A549 (cell line): ENCODE measurements around the gene ARHGAP42. TPM values are rescaled to one million over a fixed set of nuclear protein-coding genes. Genes with fewer than 3 reads are reported as not detected.

ENCODE experiments used
- ATAC-seq, 2 experiments: fragments of 200-7000 bp in 1 of 2; fragments of >200 bp in 1 of 2; cut with Nextera tagmentation in 1 of 2; cut with Tn5 transposase in 1 of 2; 3 replicates each; pipeline versions ENCODE4 v1.8.0 to v1.9.1; 2018 to 2020; ENCODE audit warnings: mild to moderate bottlenecking in 1 of 2, moderate library complexity in 1 of 2
- CTCF ChIA-PET: fragments of 300-600 bp; sonication (Branson Sonifier 250); formaldehyde crosslinking; extraction: SDS; loops from one replicate; lab custom pipeline; 2021; ENCODE audit warnings: antibody characterized with exemption, inconsistent platforms; lab: Yijun Ruan, JAX
- POLR2A ChIA-PET: fragments of 350-600 bp; formaldehyde crosslinking; extraction: SDS; loops from one replicate; lab custom pipeline; 2021; ENCODE audit warnings: antibody characterized with exemption, inconsistent platforms; lab: Yijun Ruan, JAX
- DNase-seq, 2 experiments: peaks; one replicate each; pipeline versions ENCODE4 v3.0.0 to v3.0.0-alpha.2; 2011 to 2016; ENCODE audit warnings: low read depth in 1 of 2, low spot score in 1 of 2
- FAIRE-seq: peaks from 2 replicates; lab custom pipeline; 2011; peaks lifted over from hg19 to GRCh38; lab: Jason Lieb, UNC
- H3K27ac ChIP-seq, 2 experiments: fragments of >200 bp; sonication (Bioruptor Twin); formaldehyde crosslinking; 3 replicates each; pipeline ENCODE4 v1.5.1; 2016 to 2017
- H3K4me1 ChIP-seq: fragments of >200 bp; sonication (Bioruptor Twin); formaldehyde crosslinking; 3 replicates; pipeline ENCODE4 v1.6.1; 2016
- H3K4me2 ChIP-seq: fragments of >200 bp; sonication (Bioruptor Twin); formaldehyde crosslinking; 3 replicates; pipeline ENCODE4 v1.6.1; 2016
- H3K4me3 ChIP-seq: fragments of >200 bp; sonication (Bioruptor Twin); formaldehyde crosslinking; 3 replicates; pipeline ENCODE4 v1.5.1; 2016
- H3K9me3 ChIP-seq: fragments of >200 bp; sonication (Bioruptor Twin); formaldehyde crosslinking; 3 replicates; pipeline ENCODE4 v1.6.1; 2016
- CEBPB ChIP-seq, 2 experiments: fragments of >200 bp in 1 of 2; sonication (Bioruptor Twin) in 1 of 2; formaldehyde crosslinking in 1 of 2; IDR thresholded peaks; 2 replicates each; pipeline ENCODE4 v1.6.1; 2012 to 2016
- EHF ChIP-seq: fragments of 250-450 bp; sonication (Bioruptor Pico); IDR thresholded peaks from 2 replicates; pipeline ENCODE4 v1.5.0; 2020; ENCODE audit warnings: mild to moderate bottlenecking
- ESRRA ChIP-seq: fragments of 150-350 bp; IDR thresholded peaks from 2 replicates; pipeline ENCODE4 v1.6.1; 2014; ENCODE audit warnings: mild to moderate bottlenecking, low read length, borderline replicate concordance
- HEYL ChIP-seq: fragments of 250-450 bp; sonication (Bioruptor Pico); IDR thresholded peaks from 2 replicates; pipeline ENCODE4 v1.8.0; 2021; ENCODE audit warnings: mild to moderate bottlenecking, moderate library complexity
- HOXA7 ChIP-seq: fragments of 250-450 bp; sonication (Bioruptor Pico); IDR thresholded peaks from 2 replicates; pipeline ENCODE4 v1.5.0; 2020; ENCODE audit warnings: mild to moderate bottlenecking, moderate library complexity
- HOXB13 ChIP-seq: fragments of 250-450 bp; sonication (Bioruptor Pico); IDR thresholded peaks from 2 replicates; pipeline ENCODE4 v1.5.0; 2020; ENCODE audit warnings: low read depth, mild to moderate bottlenecking, moderate library complexity
- HOXB5 ChIP-seq: fragments of 250-450 bp; sonication (Bioruptor Pico); IDR thresholded peaks from 2 replicates; pipeline ENCODE4 v1.5.0; 2020; ENCODE audit warnings: mild to moderate bottlenecking, moderate library complexity
- JUN ChIP-seq, 2 experiments: fragments of >200 bp; sonication (Bioruptor Twin); formaldehyde crosslinking; IDR thresholded peaks; 2 replicates in 1 of 2; 3 replicates in 1 of 2; pipeline ENCODE4 v1.6.1; 2016 to 2017
- JUNB ChIP-seq: fragments of >200 bp; sonication (Bioruptor Twin); formaldehyde crosslinking; IDR thresholded peaks from 2 replicates; pipeline ENCODE4 v1.6.1; 2016
- KDM1A ChIP-seq: fragments of 200-600 bp; sonication (generic); IDR thresholded peaks from 2 replicates; pipeline ENCODE4 v1.6.1; 2016; ENCODE audit warnings: low read depth, mild to moderate bottlenecking
- KDM5A ChIP-seq: fragments of 200-600 bp; sonication (generic); IDR thresholded peaks from 2 replicates; pipeline ENCODE4 v1.6.1; 2016; ENCODE audit warnings: antibody characterized with exemption, mild to moderate bottlenecking
- MAZ ChIP-seq: fragments of 150-350 bp; IDR thresholded peaks from 2 replicates; pipeline ENCODE4 v1.6.1; 2014; ENCODE audit warnings: antibody characterized with exemption, low read depth, low read length, borderline replicate concordance
- MYC ChIP-seq: IDR thresholded peaks from 2 replicates; pipeline ENCODE4 v1.6.1; 2012; ENCODE audit warnings: mild to moderate bottlenecking, inconsistent platforms, low read length, improper control_type of control experiment, borderline replicate concordance
- RAD21 ChIP-seq, 2 experiments: fragments of >200 bp in 1 of 2; sonication (Bioruptor Twin) in 1 of 2; formaldehyde crosslinking in 1 of 2; IDR thresholded peaks in 1 of 2; conservative IDR thresholded peaks in 1 of 2; 2 replicates in 1 of 2; 3 replicates in 1 of 2; pipeline ENCODE4 v1.6.1; 2012 to 2018; ENCODE audit warnings: inconsistent platforms in 1 of 2
- RFX5 ChIP-seq: fragments of 450-650 bp; IDR thresholded peaks from 2 replicates; pipeline ENCODE4 v1.7.1; 2014; ENCODE audit warnings: antibody characterized with exemption, mild to moderate bottlenecking, moderate library complexity
- ZC3H11A ChIP-seq: fragments of 450-650 bp; IDR thresholded peaks from 2 replicates; pipeline ENCODE4 v1.6.1; 2014; ENCODE audit warnings: antibody characterized with exemption, mild to moderate bottlenecking
- ZFP36 ChIP-seq: fragments of 450-650 bp; IDR thresholded peaks from 2 replicates; pipeline ENCODE4 v1.6.1; 2014; ENCODE audit warnings: borderline replicate concordance; ENCODE audit not compliant: partially characterized antibody
- ZSCAN20 ChIP-seq: fragments of 250-450 bp; sonication (Bioruptor Pico); IDR thresholded peaks from 2 replicates; pipeline ENCODE4 v1.8.0; 2022; ENCODE audit warnings: mild to moderate bottlenecking, moderate library complexity
- WGBS: methylation state at CpG from one replicate; pipeline ENCODE4 v1.1.6; 2017; ENCODE audit errors: missing lambda C conversion rate; 5-methylcytosine and 5-hydroxymethylcytosine counted together
- polyA plus RNA-seq, 4 experiments: library from polyadenylated mRNA; depleted of rRNA in 3 of 4; stranded (reverse); fragments of >200 nt; fragmentation: RNase III in 1 of 4; extraction: RNeasy Plus Mini Kit Qiagen cat#74134 plus additional on column Dnase treatment in 1 of 4; gene quantifications; 2 replicates in 3 of 4; 3 replicates in 1 of 4; pipeline ENCODE4 v1.2.3, GENCODE V29; 2011 to 2017
- TF ChIP-seq, protein P1 (sequence below): fragments of 450-650 bp; IDR thresholded peaks from 2 replicates; pipeline ENCODE4 v1.6.1; 2014; ENCODE audit warnings: antibody characterized with exemption
- TF ChIP-seq, protein P2 (sequence below): fragments of 150-350 bp; IDR thresholded peaks from 2 replicates; pipeline ENCODE4 v1.6.1; 2014; ENCODE audit warnings: low read depth, mild to moderate bottlenecking, low read length
- TF ChIP-seq, protein P3 (sequence below): fragments of 250-450 bp; sonication (Bioruptor Pico); IDR thresholded peaks from 2 replicates; pipeline ENCODE4 v1.5.0; 2021; ENCODE audit warnings: mild to moderate bottlenecking, moderate library complexity, borderline replicate concordance

The ARHGAP42 gene
- polyA plus RNA-seq, 2 of the 4 experiments (the other 2 are of a cell fraction), result 5.1 to 17.0 TPM

DNA sequence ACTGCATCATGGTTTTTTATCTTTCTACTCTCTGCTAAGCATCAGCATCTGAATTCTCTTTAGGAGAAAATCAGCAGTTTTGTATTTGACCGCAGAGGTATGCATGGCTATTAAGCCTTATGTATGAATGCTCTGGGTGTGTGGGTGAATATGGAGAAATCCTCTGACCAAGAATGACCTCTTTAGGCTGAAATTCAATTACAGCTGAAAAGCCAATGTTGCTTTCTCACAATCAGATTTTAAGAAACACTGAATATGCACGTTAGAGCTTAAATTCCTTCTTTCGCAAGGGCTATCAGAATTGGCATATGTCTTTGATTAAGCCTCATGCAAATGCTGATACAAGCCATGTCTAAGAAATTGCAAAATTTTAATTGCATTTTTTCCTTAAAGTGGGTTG lies 43.2 kb downstream of the ARHGAP42 start (continued):
- TF ChIP-seq MAZ, result no peak
- TF ChIP-seq HEYL (CRISPR knock-in tag), result no peak

DNA sequence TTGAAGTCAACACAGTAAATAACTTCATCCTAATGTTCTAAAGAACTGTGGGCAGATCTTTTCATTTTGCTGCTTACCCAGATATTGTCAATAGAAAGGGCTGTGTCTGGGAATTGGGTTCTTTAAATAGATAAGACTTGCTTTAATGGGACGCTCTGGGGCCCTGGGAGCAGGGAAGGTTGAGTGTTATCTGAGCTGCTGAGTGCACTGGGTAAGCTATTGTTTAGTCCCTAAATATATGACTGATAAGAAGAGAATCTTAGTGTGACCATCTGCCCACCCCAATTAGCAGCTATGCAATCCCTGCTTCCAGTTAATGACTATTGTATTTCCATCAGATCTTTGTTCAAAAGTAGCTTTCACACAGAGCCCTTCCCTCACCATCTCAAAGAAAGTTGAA lies 44.4 kb downstream of the ARHGAP42 start:
- no peak overlapping the region for H3K27ac ChIP-seq
- TF ChIP-seq, protein P1, sequence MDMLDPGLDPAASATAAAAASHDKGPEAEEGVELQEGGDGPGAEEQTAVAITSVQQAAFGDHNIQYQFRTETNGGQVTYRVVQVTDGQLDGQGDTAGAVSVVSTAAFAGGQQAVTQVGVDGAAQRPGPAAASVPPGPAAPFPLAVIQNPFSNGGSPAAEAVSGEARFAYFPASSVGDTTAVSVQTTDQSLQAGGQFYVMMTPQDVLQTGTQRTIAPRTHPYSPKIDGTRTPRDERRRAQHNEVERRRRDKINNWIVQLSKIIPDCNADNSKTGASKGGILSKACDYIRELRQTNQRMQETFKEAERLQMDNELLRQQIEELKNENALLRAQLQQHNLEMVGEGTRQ, result no peak
- no peak for TF ChIP-seq MYC
- no peak for TF ChIP-seq JUN (IDR thresholded peaks at IDR 0.05)
- no peak for TF ChIP-seq HOXA7 (CRISPR knock-in tag)
- no peak for TF ChIP-seq ZSCAN20 (CRISPR knock-in tag)
- no peak for TF ChIP-seq KDM5A
- no peak for TF ChIP-seq HEYL (CRISPR knock-in tag)
- no peak for TF ChIP-seq ESRRA
- no peak for TF ChIP-seq RAD21 (conservative IDR thresholded peaks at IDR 0.05 in 1 of 2, IDR thresholded peaks at IDR 0.05 in 1 of 2)
- TF ChIP-seq ZC3H11A, result no peak
- TF ChIP-seq, protein P2, sequence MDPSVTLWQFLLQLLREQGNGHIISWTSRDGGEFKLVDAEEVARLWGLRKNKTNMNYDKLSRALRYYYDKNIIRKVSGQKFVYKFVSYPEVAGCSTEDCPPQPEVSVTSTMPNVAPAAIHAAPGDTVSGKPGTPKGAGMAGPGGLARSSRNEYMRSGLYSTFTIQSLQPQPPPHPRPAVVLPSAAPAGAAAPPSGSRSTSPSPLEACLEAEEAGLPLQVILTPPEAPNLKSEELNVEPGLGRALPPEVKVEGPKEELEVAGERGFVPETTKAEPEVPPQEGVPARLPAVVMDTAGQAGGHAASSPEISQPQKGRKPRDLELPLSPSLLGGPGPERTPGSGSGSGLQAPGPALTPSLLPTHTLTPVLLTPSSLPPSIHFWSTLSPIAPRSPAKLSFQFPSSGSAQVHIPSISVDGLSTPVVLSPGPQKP, result no peak
- TF ChIP-seq ZFP36, result no peak
- no peak for TF ChIP-seq EHF (CRISPR knock-in tag)
- no peak for TF ChIP-seq KDM1A
- TF ChIP-seq CEBPB (IDR thresholded peaks at IDR 0.05), result no peak
- H3K4me1 ChIP-seq, result peaks cover 20% of the 10 kb centered on the region
- H3K4me3 ChIP-seq, result no peak overlapping the region
- FAIRE-seq (no peak), DNase-seq (no peak), ATAC-seq (no peak)
- no peak overlapping the region for H3K4me2 ChIP-seq
- 92% methylated on average over 1 of the region's 1 CpG for WGBS
- ChIA-PET CTCF (interaction anchor here (0.6 kb wide), 1 partner anchor 38 kb away, joined by 3 read pairs; no protein-coding TSS in a partner anchor), POLR2A (no interaction called here)
- no peaks in the 10 kb centered on the region for H3K9me3 ChIP-seq

DNA sequence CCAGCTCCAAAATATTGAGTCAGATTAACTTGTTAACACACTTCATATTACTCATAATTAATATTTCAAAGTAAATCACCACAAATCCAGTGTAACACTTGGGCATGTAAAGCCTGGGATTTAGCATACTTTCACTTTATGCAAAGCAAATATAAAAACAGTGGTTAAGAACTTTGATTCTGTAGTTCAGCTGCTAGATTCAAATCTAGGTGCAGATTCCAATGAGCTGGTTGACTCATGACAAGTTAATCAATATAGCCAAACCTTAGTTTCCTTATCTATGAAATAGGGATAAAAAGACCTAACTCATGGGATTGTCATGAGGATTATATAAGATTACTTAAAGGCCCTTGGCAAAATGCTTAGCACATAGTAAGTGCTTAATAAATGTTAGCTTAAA lies 45.9 kb downstream of the ARHGAP42 start:
- no peak overlapping the region for H3K27ac ChIP-seq
- TF ChIP-seq, protein P3, sequence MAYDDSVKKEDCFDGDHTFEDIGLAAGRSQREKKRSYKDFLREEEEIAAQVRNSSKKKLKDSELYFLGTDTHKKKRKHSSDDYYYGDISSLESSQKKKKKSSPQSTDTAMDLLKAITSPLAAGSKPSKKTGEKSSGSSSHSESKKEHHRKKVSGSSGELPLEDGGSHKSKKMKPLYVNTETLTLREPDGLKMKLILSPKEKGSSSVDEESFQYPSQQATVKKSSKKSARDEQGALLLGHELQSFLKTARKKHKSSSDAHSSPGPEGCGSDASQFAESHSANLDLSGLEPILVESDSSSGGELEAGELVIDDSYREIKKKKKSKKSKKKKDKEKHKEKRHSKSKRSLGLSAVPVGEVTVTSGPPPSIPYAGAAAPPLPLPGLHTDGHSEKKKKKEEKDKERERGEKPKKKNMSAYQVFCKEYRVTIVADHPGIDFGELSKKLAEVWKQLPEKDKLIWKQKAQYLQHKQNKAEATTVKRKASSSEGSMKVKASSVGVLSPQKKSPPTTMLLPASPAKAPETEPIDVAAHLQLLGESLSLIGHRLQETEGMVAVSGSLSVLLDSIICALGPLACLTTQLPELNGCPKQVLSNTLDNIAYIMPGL (CRISPR knock-in tag), result no peak
- TF ChIP-seq HOXB5 (CRISPR knock-in tag), result no peak
- no peak for TF ChIP-seq KDM5A
- no peak for TF ChIP-seq HOXB13 (CRISPR knock-in tag)
- no peak for TF ChIP-seq RFX5
- no peak for TF ChIP-seq HOXA7 (CRISPR knock-in tag)
- TF ChIP-seq JUNB, result no peak
- H3K4me1 ChIP-seq, result peaks cover 25% of the 10 kb centered on the region
- no peak for FAIRE-seq
- POLR2A ChIA-PET, result no interaction called here
- H3K9me3 ChIP-seq, result no peaks in the 10 kb centered on the region
- DNase-seq, result no peak
- CTCF ChIA-PET, result no interaction called here
- no peak for ATAC-seq
- H3K4me2 ChIP-seq, result no peak overlapping the region
- H3K4me3 ChIP-seq, result no peak overlapping the region
